Pons (tissue), 1 donor: Measurements from ENCODE around the gene CLDN24.

Experiments used
- DNase-seq: peaks from one replicate; pipeline ENCODE4 v3.0.0-alpha.2; 2016; ENCODE audit warnings: low spot score

Gene CLDN24

GRCh38 chr4:183322326-183322725, at the start of gene CLDN24:
CLDN24 (minus strand) TSS chr4:183322426; CDS start chr4:183322426, 0 bp downstream.
- no peak for DNase-seq

GRCh38 chr4:183370786-183371185, 48.6 kb upstream of the CLDN24 start:
- no peak for DNase-seq

- no peak for DNase-seq
Observed at GRCh38 chr4:183369073-183369472, 46.8 kb upstream of the CLDN24 start.

- DNase-seq = no peak
Observed at GRCh38 chr4:183366206-183366835, 44.1 kb upstream of the CLDN24 start.

GRCh38 chr4:183364025-183364424, 41.8 kb upstream of the CLDN24 start:
- no peak for DNase-seq

GRCh38 chr4:183362916-183363542, 40.8 kb upstream of the CLDN24 start:
- DNase-seq = no peak

GRCh38 chr4:183362036-183362435, 39.8 kb upstream of the CLDN24 start:
- no peak for DNase-seq

- DNase-seq = no peak
Observed at GRCh38 chr4:183360161-183360919, 38.1 kb upstream of the CLDN24 start.

GRCh38 chr4:183358215-183358755, 36.1 kb upstream of the CLDN24 start:
- DNase-seq = no peak

- DNase-seq = no peak
Observed at GRCh38 chr4:183356931-183357675, 34.9 kb upstream of the CLDN24 start.

- no peak for DNase-seq
Observed at GRCh38 chr4:183356173-183356830, 34.1 kb upstream of the CLDN24 start.

- DNase-seq = no peak
Observed at GRCh38 chr4:183355405-183355804, 33.2 kb upstream of the CLDN24 start.

GRCh38 chr4:183354219-183354618, 32.0 kb upstream of the CLDN24 start:
- no peak for DNase-seq

GRCh38 chr4:183353557-183353956, 31.3 kb upstream of the CLDN24 start:
- DNase-seq = no peak

GRCh38 chr4:183352546-183352945, 30.3 kb upstream of the CLDN24 start:
- DNase-seq = no peak

GRCh38 chr4:183350317-183351071, 28.3 kb upstream of the CLDN24 start:
- no peak for DNase-seq

GRCh38 chr4:183349673-183350072, 27.4 kb upstream of the CLDN24 start:
- no peak for DNase-seq

GRCh38 chr4:183348706-183349659, 26.8 kb upstream of the CLDN24 start:
- DNase-seq = peak; percentile 28

GRCh38 chr4:183348136-183348535, 25.9 kb upstream of the CLDN24 start:
- no peak for DNase-seq

GRCh38 chr4:183347566-183347965, 25.3 kb upstream of the CLDN24 start:
- no peak for DNase-seq
